ENCODE results near the gene PRPSAP2. TPM values are rescaled to one million over a fixed set of nuclear protein-coding genes. Genes with fewer than 3 reads are reported as not detected.

The PRPSAP2 gene
- total RNA-seq, 1 donor from 2014 or later = 140 TPM

Small RNAs within 50 kb of the gene (small RNA-seq; reads per million reads assigned to genes)
- gene RF00324 = not detected

Other genes with a start within 250 kb of the PRPSAP2 start
- not detected for gene TBC1D28, start 213.7 kb upstream of the PRPSAP2 start, total RNA-seq
- gene FOXO3B, start 175.8 kb upstream of the PRPSAP2 start, total RNA-seq = 18.4 TPM
- 0.47 TPM for gene FBXW10, start 114.1 kb upstream of the PRPSAP2 start, total RNA-seq
- 56.9 TPM for gene TVP23B, start 76.9 kb upstream of the PRPSAP2 start, total RNA-seq
- gene SLC5A10, start 94.0 kb downstream of the PRPSAP2 start, total RNA-seq = not detected
- 0.16 TPM for gene FAM83G, start 146.6 kb downstream of the PRPSAP2 start, total RNA-seq
- gene GRAP, start 188.8 kb downstream of the PRPSAP2 start, total RNA-seq = 3.6 TPM

Measured in occipital lobe (tissue), 2 donors.